Nephron (organoid): ENCODE data around the gene SRGAP2.
"Not testable (repeated sequence)": the region's sequence is repeated elsewhere in the genome, so short reads cannot be mapped to it uniquely, and the experiment has no call there.

Experiments
- H3K27ac Mint-ChIP-seq, 3 experiments: 2 replicates each; pipeline ENCODE4 v1.8.0; 2020; ENCODE audit warnings: mixed read lengths in 3 of 3, mild to moderate bottlenecking in 2 of 3, moderate library complexity in 1 of 3
- H3K27me3 Mint-ChIP-seq: 2 replicates; pipeline ENCODE4 v1.8.0; 2021; ENCODE audit warnings: low read depth, mild to moderate bottlenecking, moderate library complexity, mixed read lengths
- H3K36me3 Mint-ChIP-seq: 2 replicates; pipeline ENCODE4 v1.8.0; 2020; ENCODE audit warnings: low read depth, mixed read lengths
- H3K4me1 Mint-ChIP-seq: 2 replicates; pipeline ENCODE4 v1.8.0; 2020; ENCODE audit warnings: mixed read lengths
- H3K4me3 Mint-ChIP-seq, 3 experiments: 2 replicates each; pipeline ENCODE4 v1.8.0; 2020; ENCODE audit warnings: mild to moderate bottlenecking in 3 of 3, mixed read lengths in 3 of 3, moderate library complexity in 2 of 3
- H3K9me3 Mint-ChIP-seq: 2 replicates; pipeline ENCODE4 v1.8.0; 2020; ENCODE audit warnings: mixed read lengths

The SRGAP2 gene

GRCh38 chr1:206220332-206221000, 17.1 kb downstream of the SRGAP2 start:
- H3K27me3 Mint-ChIP-seq, H3K36me3 Mint-ChIP-seq, H3K9me3 Mint-ChIP-seq, H3K4me3 Mint-ChIP-seq, H3K4me1 Mint-ChIP-seq: not testable (repeated sequence)
- H3K27ac Mint-ChIP-seq: peak overlapping the region; percentile 76 to 84 (median 77)

GRCh38 chr1:206221585-206221984, 18.2 kb downstream of the SRGAP2 start:
- H3K4me1 Mint-ChIP-seq, H3K4me3 Mint-ChIP-seq, H3K9me3 Mint-ChIP-seq, H3K36me3 Mint-ChIP-seq, H3K27me3 Mint-ChIP-seq, H3K27ac Mint-ChIP-seq: not testable (repeated sequence)

GRCh38 chr1:206224190-206224776, 20.9 kb downstream of the SRGAP2 start:
- not testable (repeated sequence) for H3K36me3 Mint-ChIP-seq, H3K9me3 Mint-ChIP-seq, H3K27ac Mint-ChIP-seq, H3K4me3 Mint-ChIP-seq, H3K27me3 Mint-ChIP-seq, H3K4me1 Mint-ChIP-seq

- not testable (repeated sequence) for H3K9me3 Mint-ChIP-seq, H3K27me3 Mint-ChIP-seq, H3K27ac Mint-ChIP-seq, H3K4me3 Mint-ChIP-seq, H3K36me3 Mint-ChIP-seq, H3K4me1 Mint-ChIP-seq
Observed at GRCh38 chr1:206225386-206225785, 22.0 kb downstream of the SRGAP2 start.

- not testable (repeated sequence) for H3K4me1 Mint-ChIP-seq, H3K9me3 Mint-ChIP-seq, H3K27me3 Mint-ChIP-seq, H3K27ac Mint-ChIP-seq, H3K36me3 Mint-ChIP-seq, H3K4me3 Mint-ChIP-seq
Observed at GRCh38 chr1:206226886-206227285, 23.5 kb downstream of the SRGAP2 start.

GRCh38 chr1:206229286-206229685, 25.9 kb downstream of the SRGAP2 start:
- not testable (repeated sequence) for H3K27me3 Mint-ChIP-seq, H3K4me3 Mint-ChIP-seq, H3K9me3 Mint-ChIP-seq, H3K27ac Mint-ChIP-seq, H3K4me1 Mint-ChIP-seq, H3K36me3 Mint-ChIP-seq

GRCh38 chr1:206231989-206232388, 28.6 kb downstream of the SRGAP2 start:
- H3K27ac Mint-ChIP-seq, H3K4me3 Mint-ChIP-seq, H3K27me3 Mint-ChIP-seq, H3K9me3 Mint-ChIP-seq, H3K4me1 Mint-ChIP-seq, H3K36me3 Mint-ChIP-seq: not testable (repeated sequence)

GRCh38 chr1:206232970-206233645, 29.8 kb downstream of the SRGAP2 start:
- H3K9me3 Mint-ChIP-seq, H3K27ac Mint-ChIP-seq, H3K27me3 Mint-ChIP-seq, H3K36me3 Mint-ChIP-seq, H3K4me1 Mint-ChIP-seq, H3K4me3 Mint-ChIP-seq: not testable (repeated sequence)

GRCh38 chr1:206234189-206234916, 31.0 kb downstream of the SRGAP2 start:
- not testable (repeated sequence) for H3K4me3 Mint-ChIP-seq, H3K27ac Mint-ChIP-seq, H3K9me3 Mint-ChIP-seq, H3K27me3 Mint-ChIP-seq, H3K36me3 Mint-ChIP-seq, H3K4me1 Mint-ChIP-seq

- H3K27me3 Mint-ChIP-seq, H3K4me3 Mint-ChIP-seq, H3K9me3 Mint-ChIP-seq, H3K4me1 Mint-ChIP-seq, H3K36me3 Mint-ChIP-seq, H3K27ac Mint-ChIP-seq: not testable (repeated sequence)
Observed at GRCh38 chr1:206235190-206235589, 31.8 kb downstream of the SRGAP2 start.

GRCh38 chr1:206240288-206240687, 36.9 kb downstream of the SRGAP2 start:
- H3K4me1 Mint-ChIP-seq, H3K27me3 Mint-ChIP-seq, H3K4me3 Mint-ChIP-seq, H3K36me3 Mint-ChIP-seq, H3K9me3 Mint-ChIP-seq, H3K27ac Mint-ChIP-seq: not testable (repeated sequence)

- H3K9me3 Mint-ChIP-seq, H3K4me3 Mint-ChIP-seq, H3K27me3 Mint-ChIP-seq, H3K4me1 Mint-ChIP-seq, H3K36me3 Mint-ChIP-seq, H3K27ac Mint-ChIP-seq: not testable (repeated sequence)
Observed at GRCh38 chr1:206243335-206243734, 40.0 kb downstream of the SRGAP2 start.

GRCh38 chr1:206245479-206245878, 42.1 kb downstream of the SRGAP2 start:
- H3K4me1 Mint-ChIP-seq, H3K36me3 Mint-ChIP-seq, H3K9me3 Mint-ChIP-seq, H3K27me3 Mint-ChIP-seq, H3K27ac Mint-ChIP-seq, H3K4me3 Mint-ChIP-seq: not testable (repeated sequence)

- not testable (repeated sequence) for H3K27me3 Mint-ChIP-seq, H3K36me3 Mint-ChIP-seq, H3K4me3 Mint-ChIP-seq, H3K27ac Mint-ChIP-seq, H3K4me1 Mint-ChIP-seq, H3K9me3 Mint-ChIP-seq
Observed at GRCh38 chr1:206246129-206246886, 43.0 kb downstream of the SRGAP2 start.
